ENCODE results near the gene MUSTN1. TPM values are rescaled to one million over a fixed set of nuclear protein-coding genes. Genes with fewer than 3 reads are reported as not detected.

Gene MUSTN1
- total and polyA plus RNA-seq, 2 donors (not counting 3 experiments of a cell fraction or from before 2014, with no cell fraction given): 1.1 to 2.2 TPM

DNA sequence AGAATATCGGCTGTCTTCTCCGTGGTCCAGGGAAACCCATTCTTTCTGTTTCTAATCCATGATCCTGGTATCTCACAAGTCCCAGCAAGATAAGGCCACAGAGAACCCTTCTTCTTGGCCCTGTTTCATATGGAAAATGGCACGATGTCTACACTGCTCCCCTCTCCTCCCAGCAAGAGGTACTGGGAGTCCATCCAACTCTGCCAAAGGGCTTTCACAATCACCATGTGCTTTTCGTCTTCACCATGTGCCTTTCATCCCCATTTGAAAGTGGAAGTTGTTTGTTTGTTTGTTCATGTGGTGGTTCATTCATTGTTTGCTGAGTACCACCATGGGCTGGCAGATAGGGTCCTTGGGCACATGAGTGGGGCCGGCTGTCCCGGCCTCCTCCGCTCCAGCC, 34.7 kb downstream of the MUSTN1 start:
- dilution Hi-C loops (cut with MboI; ENCODE audit: extremely low pct_ligation_motif_present, low sequenced_read_pairs): no loop called here
- Histone ChIP-seq H2AFZ (ENCODE audit: low read depth, low read length) (no peak overlapping the region), H3K9me3 (replicated peaks; ENCODE audit: control insufficient read depth, insufficient read depth, low read length) (no peaks in the 10 kb centered on the region), H3K9me1 (replicated peaks; ENCODE audit: control insufficient read depth, extremely low read depth, insufficient read depth, low read length) (no peaks in the 10 kb centered on the region), H3K27ac (ENCODE audit: insufficient read depth, low read depth, low read length) (no peak overlapping the region), H3K4me2 (ENCODE audit: insufficient read depth, low read length) (no peak overlapping the region), H3K79me2 (ENCODE audit: control insufficient read depth, insufficient read depth, low read length) (no peaks in the 10 kb centered on the region), H3K36me3 (ENCODE audit: control insufficient read depth in 2 of 2, extremely low read depth in 1 of 2, insufficient read depth in 2 of 2, low read length in 2 of 2) (no peaks in the 10 kb centered on the region), H3K9ac (replicated peaks; ENCODE audit: extremely low read depth, insufficient read depth, low read length) (no peak overlapping the region), H3K4me3 (replicated peaks in 1 of 3; ENCODE audit: insufficient read depth in 1 of 3, low read depth in 1 of 3, low read length in 3 of 3) (no peak overlapping the region), H3K27me3 (ENCODE audit: control insufficient read depth in 2 of 2, insufficient read depth in 2 of 2, low read length in 2 of 2) (no peaks in the 10 kb centered on the region), H3K4me1 (ENCODE audit: control insufficient read depth, extremely low read depth, insufficient read depth, low read length) (no peaks in the 10 kb centered on the region), H4K20me1 (replicated peaks; ENCODE audit: control insufficient read depth, extremely low read depth, insufficient read depth, low read length) (no peaks in the 10 kb centered on the region)
- BruUV-seq (replicated peaks): no TSS peak
- ChIA-PET POLR2A (no interaction called here), CTCF (interaction anchor here (1.0 to 2.6 kb wide), 4 partner anchors 8 to 32 kb away, joined by 3 to 13 read pairs (median 6); no protein-coding TSS in a partner anchor)
- no peak for TF ChIP-seq POLR2A (IDR thresholded peaks at IDR 0.05; ENCODE audit: low read depth, low read length)
- TF ChIP-seq, protein P1, sequence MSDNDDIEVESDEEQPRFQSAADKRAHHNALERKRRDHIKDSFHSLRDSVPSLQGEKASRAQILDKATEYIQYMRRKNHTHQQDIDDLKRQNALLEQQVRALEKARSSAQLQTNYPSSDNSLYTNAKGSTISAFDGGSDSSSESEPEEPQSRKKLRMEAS (IDR thresholded peaks at IDR 0.05; ENCODE audit: insufficient read depth, insufficient read length): peak; percentile 36
- intact Hi-C loops (cut with micrococcal nuclease): no loop called here
- FAIRE-seq (no peak), DNase-seq (ENCODE audit: low read depth, low spot score) (no peak)

DNA sequence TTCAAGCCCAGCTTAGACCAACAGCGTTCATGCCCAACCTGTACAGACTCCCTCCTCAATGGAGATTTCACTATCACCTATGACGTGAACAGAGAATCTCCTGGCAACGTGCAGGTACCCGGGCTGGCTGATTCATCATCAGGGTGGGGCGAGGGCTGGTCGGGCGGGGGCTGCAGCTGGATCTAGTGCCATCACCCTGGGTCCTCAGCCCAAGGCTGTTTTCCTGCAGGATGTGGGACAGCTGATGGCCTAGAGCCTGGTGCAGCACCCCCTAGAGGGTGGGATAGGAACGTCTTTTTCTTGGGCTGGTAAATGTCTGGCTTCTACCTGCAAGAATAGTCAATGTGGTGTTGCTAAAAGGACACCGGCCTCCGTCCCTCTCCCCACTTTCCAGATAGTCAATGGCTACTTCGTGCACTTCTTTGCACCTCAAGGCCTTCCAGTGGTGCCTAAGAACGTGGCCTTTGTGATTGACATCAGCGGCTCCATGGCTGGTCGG, 35.8 kb downstream of the MUSTN1 start:
- no peak overlapping the region for H3K27ac ChIP-seq (ENCODE audit: insufficient read depth, low read depth, low read length)
- H3K9me1 ChIP-seq (replicated peaks; ENCODE audit: control insufficient read depth, extremely low read depth, insufficient read depth, low read length): no peaks in the 10 kb centered on the region
- peak; percentile 18 for DNase-seq (ENCODE audit: low read depth, low spot score)
- CTCF ChIA-PET: interaction anchor here (0.7 to 2.6 kb wide), 14 partner anchors 9 to 57 kb away, joined by 3 to 13 read pairs (median 4); no protein-coding TSS in a partner anchor
- dilution Hi-C loops (cut with MboI; ENCODE audit: extremely low pct_ligation_motif_present, low sequenced_read_pairs) (no loop called here), intact Hi-C loops (cut with micrococcal nuclease) (loop anchor here (1.0 kb wide), 1 partner anchor 57 kb away; no protein-coding TSS in a partner anchor)
- H3K4me1 ChIP-seq (ENCODE audit: control insufficient read depth, extremely low read depth, insufficient read depth, low read length): no peaks in the 10 kb centered on the region
- H3K36me3 ChIP-seq (ENCODE audit: control insufficient read depth in 2 of 2, extremely low read depth in 1 of 2, insufficient read depth in 2 of 2, low read length in 2 of 2): no peaks in the 10 kb centered on the region
- FAIRE-seq: no peak
- H3K4me3 ChIP-seq (replicated peaks in 1 of 3; ENCODE audit: insufficient read depth in 1 of 3, low read depth in 1 of 3, low read length in 3 of 3): no peak overlapping the region
- no peaks in the 10 kb centered on the region for H4K20me1 ChIP-seq (replicated peaks; ENCODE audit: control insufficient read depth, extremely low read depth, insufficient read depth, low read length)
- H3K27me3 ChIP-seq (ENCODE audit: control insufficient read depth in 2 of 2, insufficient read depth in 2 of 2, low read length in 2 of 2): no peaks in the 10 kb centered on the region
- H3K9ac ChIP-seq (replicated peaks; ENCODE audit: extremely low read depth, insufficient read depth, low read length): no peak overlapping the region
- no peak overlapping the region for H2AFZ ChIP-seq (ENCODE audit: low read depth, low read length)
- no peaks in the 10 kb centered on the region for H3K79me2 ChIP-seq (ENCODE audit: control insufficient read depth, insufficient read depth, low read length)
- no peaks in the 10 kb centered on the region for H3K9me3 ChIP-seq (replicated peaks; ENCODE audit: control insufficient read depth, insufficient read depth, low read length)
- no TSS peak for BruUV-seq (replicated peaks)
- TF ChIP-seq, protein P2, sequence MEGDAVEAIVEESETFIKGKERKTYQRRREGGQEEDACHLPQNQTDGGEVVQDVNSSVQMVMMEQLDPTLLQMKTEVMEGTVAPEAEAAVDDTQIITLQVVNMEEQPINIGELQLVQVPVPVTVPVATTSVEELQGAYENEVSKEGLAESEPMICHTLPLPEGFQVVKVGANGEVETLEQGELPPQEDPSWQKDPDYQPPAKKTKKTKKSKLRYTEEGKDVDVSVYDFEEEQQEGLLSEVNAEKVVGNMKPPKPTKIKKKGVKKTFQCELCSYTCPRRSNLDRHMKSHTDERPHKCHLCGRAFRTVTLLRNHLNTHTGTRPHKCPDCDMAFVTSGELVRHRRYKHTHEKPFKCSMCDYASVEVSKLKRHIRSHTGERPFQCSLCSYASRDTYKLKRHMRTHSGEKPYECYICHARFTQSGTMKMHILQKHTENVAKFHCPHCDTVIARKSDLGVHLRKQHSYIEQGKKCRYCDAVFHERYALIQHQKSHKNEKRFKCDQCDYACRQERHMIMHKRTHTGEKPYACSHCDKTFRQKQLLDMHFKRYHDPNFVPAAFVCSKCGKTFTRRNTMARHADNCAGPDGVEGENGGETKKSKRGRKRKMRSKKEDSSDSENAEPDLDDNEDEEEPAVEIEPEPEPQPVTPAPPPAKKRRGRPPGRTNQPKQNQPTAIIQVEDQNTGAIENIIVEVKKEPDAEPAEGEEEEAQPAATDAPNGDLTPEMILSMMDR (IDR thresholded peaks at IDR 0.05; ENCODE audit: extremely low read depth in 1 of 2, insufficient read depth in 1 of 2, low read depth in 1 of 2, low read length in 2 of 2): peak; percentile 57 to 61
- TF ChIP-seq JUN (IDR thresholded peaks at IDR 0.05; ENCODE audit: borderline replicate concordance, insufficient read depth, insufficient read length, low read depth): no peak
- TF ChIP-seq FOS (IDR thresholded peaks at IDR 0.05; ENCODE audit: borderline replicate concordance, insufficient read depth, low read length): no peak
- TF ChIP-seq EZH2 (IDR thresholded peaks at IDR 0.05; ENCODE audit: borderline replicate concordance, low read depth, low read length, severe bottlenecking): no peak
- TF ChIP-seq, protein P1 (IDR thresholded peaks at IDR 0.05; ENCODE audit: insufficient read depth, insufficient read length): no peak
- POLR2A ChIA-PET: no interaction called here
- no peak overlapping the region for H3K4me2 ChIP-seq (ENCODE audit: insufficient read depth, low read length)
